ENCODE measurements around the gene ERCC2.

DNA sequence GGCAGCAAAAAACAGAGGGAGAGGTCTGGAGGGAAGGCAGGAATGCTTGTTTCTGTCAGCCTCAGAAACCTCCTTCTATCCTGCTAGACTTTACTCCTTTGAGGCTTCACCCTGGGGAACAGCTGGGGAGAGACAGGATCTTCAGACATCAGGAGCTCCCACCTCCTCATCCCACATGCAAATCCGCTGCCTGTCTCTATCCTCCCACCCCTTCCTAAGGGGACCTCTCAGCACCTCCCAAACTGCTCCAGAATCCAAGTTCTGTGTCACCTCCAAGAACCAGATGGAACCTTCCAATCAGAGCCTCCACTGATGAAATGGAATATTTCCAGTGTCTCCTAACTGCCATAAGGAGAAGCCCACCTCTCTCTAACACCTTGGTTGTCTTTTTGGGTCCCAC is 9.7 kb upstream of the ERCC2 start:
- TF ChIP-seq CTCF (IDR thresholded peaks at IDR 0.05), result no peak
- no peak for TF ChIP-seq POLR2A (IDR thresholded peaks at IDR 0.05)
- TF ChIP-seq POLR2AphosphoS5 (IDR thresholded peaks at IDR 0.05), result no peak
- TF ChIP-seq EP300 (IDR thresholded peaks at IDR 0.05), result no peak

Data from upper lobe of left lung (tissue), 4 donors.